K562 (cell line): Measurements from ENCODE around the gene IL4I1. TPM values are rescaled to one million over a fixed set of nuclear protein-coding genes. Genes with fewer than 3 reads are reported as not detected.

Experiments used
- ARNT ChIP-seq, 2 experiments: fragments of 450-650 bp; IDR thresholded peaks; 2 replicates each; pipeline ENCODE4 v1.6.1; 2016; ENCODE audit warnings: mild to moderate bottlenecking in 1 of 2
- ATF1 ChIP-seq, 2 experiments: fragments of 450-650 bp in 1 of 2; IDR thresholded peaks; 2 replicates each; pipeline ENCODE4 v1.6.1; 2016; ENCODE audit warnings: missing compliant biosample characterization in 1 of 2, missing genetic modification characterization in 1 of 2
- BRD9 ChIP-seq: fragments of 450-650 bp; IDR thresholded peaks from 2 replicates; pipeline ENCODE4 v1.6.1; 2018; ENCODE audit warnings: low read depth; ENCODE audit not compliant: partially characterized antibody
- CBX2 ChIP-seq: fragments of 200-600 bp; sonication (generic); IDR thresholded peaks from one replicate; pipeline ENCODE4 v1.6.1; 2012; ENCODE audit warnings: mild to moderate bottlenecking, low read length, inconsistent platforms; ENCODE audit not compliant: insufficient read depth, poor library complexity, severe bottlenecking
- CC2D1A ChIP-seq: fragments of 450-650 bp; IDR thresholded peaks from 2 replicates; pipeline ENCODE4 v1.6.1; 2017; ENCODE audit warnings: mild to moderate bottlenecking
- DIDO1 ChIP-seq: fragments of 450-650 bp; IDR thresholded peaks from 2 replicates; pipeline ENCODE4 v1.6.1; 2016; ENCODE audit warnings: low read depth, missing biosample characterization, missing genetic modification characterization
- ERF ChIP-seq: fragments of 450-650 bp; formaldehyde crosslinking; IDR thresholded peaks from 2 replicates; pipeline ENCODE4 v1.4.0; 2020; ENCODE audit warnings: mild to moderate bottlenecking, mixed read lengths
- GATAD2A ChIP-seq: fragments of 450-650 bp; IDR thresholded peaks from 2 replicates; pipeline ENCODE4 v1.6.1; 2017
- KAT2B ChIP-seq: IDR thresholded peaks from one replicate; pipeline ENCODE4 v1.6.1; 2012; ENCODE audit warnings: low read depth, mild to moderate bottlenecking, control low read depth, inconsistent platforms, low read length, moderate library complexity
- KDM4B ChIP-seq, 2 experiments: fragments of 450-650 bp in 1 of 2; sonication (generic) in 1 of 2; IDR thresholded peaks; 2 replicates each; pipeline ENCODE4 v1.6.1; 2016 to 2017; ENCODE audit warnings: borderline replicate concordance in 2 of 2, antibody characterized with exemption in 1 of 2, low read depth in 1 of 2, mild to moderate bottlenecking in 1 of 2
- MTA2 ChIP-seq: fragments of 450-650 bp; IDR thresholded peaks from 2 replicates; pipeline ENCODE4 v1.6.1; 2016; ENCODE audit warnings: low read depth
- RAD51 ChIP-seq: fragments of 450-650 bp; IDR thresholded peaks from 2 replicates; pipeline ENCODE4 v1.7.1; 2016; ENCODE audit warnings: low read depth, mild to moderate bottlenecking, borderline replicate concordance
- SAP30 ChIP-seq: fragments of 200-600 bp; sonication (generic); IDR thresholded peaks from 2 replicates; pipeline ENCODE4 v1.6.1; 2012; ENCODE audit warnings: borderline replicate concordance, low read depth, mild to moderate bottlenecking, moderate library complexity, low read length, control low read depth, inconsistent platforms; ENCODE audit not compliant: insufficient read depth, poor library complexity, severe bottlenecking
- SNRNP70 ChIP-seq: fragments of 200-400 bp; formaldehyde crosslinking; optimal IDR thresholded peaks from 2 replicates; pipeline ENCODE3; 2017; ENCODE audit warnings: low read depth, low read length
- TFAM ChIP-seq: fragments of 250-450 bp; sonication (Bioruptor Pico); conservative IDR thresholded peaks from 2 replicates; pipeline ENCODE4 v1.5.0; 2021; ENCODE audit warnings: mild to moderate bottlenecking, moderate library complexity
- TSC22D4 ChIP-seq: fragments of 450-650 bp; IDR thresholded peaks from 2 replicates; pipeline ENCODE4 v1.6.1; 2016; ENCODE audit warnings: missing genetic modification characterization, missing biosample characterization, control low read depth
- USF1 ChIP-seq: sonication (generic); formaldehyde crosslinking; IDR thresholded peaks from 2 replicates; pipeline ENCODE4 v1.9.0; 2022; ENCODE audit warnings: mild to moderate bottlenecking, missing genetic modification reagents
- ZBTB34 ChIP-seq: fragments of 250-450 bp; sonication (Bioruptor Pico); IDR thresholded peaks from 2 replicates; pipeline ENCODE4 v1.8.0; 2021; ENCODE audit warnings: mild to moderate bottlenecking, moderate library complexity
- ZFP1 ChIP-seq: fragments of 450-650 bp; formaldehyde crosslinking; IDR thresholded peaks from 2 replicates; pipeline ENCODE4 v1.4.0; 2020; ENCODE audit warnings: mild to moderate bottlenecking, mixed read lengths
- ZFPM2 ChIP-seq: fragments of 250-450 bp; sonication (Bioruptor Pico); IDR thresholded peaks from 2 replicates; pipeline ENCODE4 v1.5.1; 2022; ENCODE audit warnings: mild to moderate bottlenecking
- ZMIZ1 ChIP-seq, 2 experiments: fragments of 150-350 bp in 1 of 2; IDR thresholded peaks; 2 replicates each; pipeline ENCODE4 v1.6.1; 2012 to 2016; ENCODE audit warnings: low read depth in 2 of 2, low read length in 2 of 2, mild to moderate bottlenecking in 1 of 2, moderate library complexity in 1 of 2
- ZNF431 ChIP-seq: sonication (generic); formaldehyde crosslinking; IDR thresholded peaks from 2 replicates; pipeline ENCODE4 v1.8.0; 2022; ENCODE audit warnings: mild to moderate bottlenecking, missing genetic modification reagents
- ZNF436 ChIP-seq: fragments of 250-450, 450-650 bp; sonication (Bioruptor Pico); formaldehyde crosslinking; IDR thresholded peaks from 2 replicates; pipeline ENCODE4 v1.7.0; 2020; ENCODE audit warnings: mild to moderate bottlenecking
- polyA plus RNA-seq, 8 experiments: library from polyadenylated mRNA; depleted of rRNA in 4 of 8; stranded (reverse) in 5 of 8; unstranded in 3 of 8; fragments of >200 nt; fragmentation: Nextera tagmentation in 2 of 8; fragmentation: Illumina TruSeq in 1 of 8; extraction: Ambion mirVana in 2 of 8; extraction: Trizol in 1 of 8; gene quantifications; 2 replicates each; pipeline versions ENCODE4 v1.2.1 to v1.2.3, GENCODE V29; 2011 to 2014; ENCODE audit warnings: inconsistent platforms in 1 of 8, missing spikeins in 1 of 8
- total RNA-seq, 7 experiments: library from RNA; depleted of rRNA in 6 of 7; stranded (reverse); fragments of >200 nt in 6 of 7; fragmentation: Illumina TruSeq in 2 of 7; extraction: Trizol in 2 of 7; gene quantifications; 2 replicates each; pipeline versions ENCODE4 v1.2.1 to v1.2.3, GENCODE V29; 2011 to 2021; ENCODE audit warnings: low replicate concordance in 1 of 7

The IL4I1 gene
- total and polyA plus RNA-seq, 9 of the 15 experiments (the other 6 are each of a cell fraction or from before 2014, with no cell fraction given) = 0.06 to 0.95 (median 0.43) TPM; not detected in 2

- TF ChIP-seq SAP30 = no peak
- no peak for TF ChIP-seq TSC22D4 (tag)
- no peak for TF ChIP-seq ZNF436 (CRISPR knock-in tag)
- 0 out of 2 replicates have a peak, but pooled peaks have one; percentile 55 for TF ChIP-seq ZNF431
- TF ChIP-seq TFAM (CRISPR knock-in tag) = no peak
- TF ChIP-seq ZFP1 (CRISPR knock-in tag) = no peak
- no peak for TF ChIP-seq ATF1 (CRISPR knock-in tag; IDR thresholded peaks at IDR 0.05)
- no peak for TF ChIP-seq ATF1 (tag; IDR thresholded peaks at IDR 0.05)
- TF ChIP-seq ZFPM2 = no peak
- TF ChIP-seq CC2D1A = 0 out of 2 replicates have a peak, but pooled peaks have one; percentile 14
- no peak for TF ChIP-seq DIDO1 (tag)
- TF ChIP-seq RAD51 = peak; percentile 91
- no peak for TF ChIP-seq ZMIZ1 (IDR thresholded peaks at IDR 0.05; ENCODE audit: low read depth in 2 of 2, low read length in 2 of 2)
- no peak for TF ChIP-seq GATAD2A
- no peak for TF ChIP-seq ARNT (IDR thresholded peaks at IDR 0.05)
- TF ChIP-seq KAT2B = no peak
- TF ChIP-seq ZBTB34 (CRISPR knock-in tag) = no peak
- TF ChIP-seq ERF (CRISPR knock-in tag) = no peak
- no peak for TF ChIP-seq MTA2
- no peak for TF ChIP-seq BRD9
- no peak for TF ChIP-seq CBX2
- TF ChIP-seq KDM4B (IDR thresholded peaks at IDR 0.05; ENCODE audit: borderline replicate concordance in 2 of 2, low read depth in 1 of 2) = no peak
- TF ChIP-seq SNRNP70 = no peak
- peak; percentile 96 for TF ChIP-seq USF1 (CRISPR knock-in tag)
Measured at GRCh38 chr19:49847731-49848696, 48.7 kb downstream of the IL4I1 start (continued).
